Astrocyte (in vitro differentiated cells and primary cell): ENCODE measurements around the gene EPX.

Experiments used
- EZH2 ChIP-seq: IDR thresholded peaks from 2 replicates; pipeline ENCODE4 v1.6.1; 2012; ENCODE audit warnings: mild to moderate bottlenecking, low read length, inconsistent platforms; ENCODE audit not compliant: insufficient read depth
- TF ChIP-seq, protein P1 (sequence below): IDR thresholded peaks from 2 replicates; pipeline ENCODE4 v1.5.1; 2011; ENCODE audit warnings: low read depth, mild to moderate bottlenecking, inconsistent platforms, low read length, moderate library complexity; ENCODE audit not compliant: insufficient read depth

DNA sequence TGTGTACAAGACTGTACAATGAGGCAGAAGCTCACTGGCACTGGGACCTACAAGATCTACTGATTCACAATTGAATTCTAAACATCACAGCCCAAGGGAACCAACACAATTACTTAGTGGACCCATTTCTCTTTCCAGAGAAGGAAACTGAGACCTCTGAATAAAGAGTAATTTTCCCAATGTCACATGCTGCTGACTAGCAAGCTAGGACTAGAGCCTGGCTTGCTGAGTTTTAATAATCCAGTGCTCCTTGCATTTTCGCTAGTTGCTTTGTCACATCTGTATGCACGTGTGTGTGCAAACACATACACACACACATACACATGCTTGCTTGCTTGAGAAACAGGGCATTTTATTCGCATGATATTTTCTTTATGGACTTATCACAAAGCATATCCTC is 42.0 kb downstream of the EPX start:
- TF ChIP-seq, protein P1, sequence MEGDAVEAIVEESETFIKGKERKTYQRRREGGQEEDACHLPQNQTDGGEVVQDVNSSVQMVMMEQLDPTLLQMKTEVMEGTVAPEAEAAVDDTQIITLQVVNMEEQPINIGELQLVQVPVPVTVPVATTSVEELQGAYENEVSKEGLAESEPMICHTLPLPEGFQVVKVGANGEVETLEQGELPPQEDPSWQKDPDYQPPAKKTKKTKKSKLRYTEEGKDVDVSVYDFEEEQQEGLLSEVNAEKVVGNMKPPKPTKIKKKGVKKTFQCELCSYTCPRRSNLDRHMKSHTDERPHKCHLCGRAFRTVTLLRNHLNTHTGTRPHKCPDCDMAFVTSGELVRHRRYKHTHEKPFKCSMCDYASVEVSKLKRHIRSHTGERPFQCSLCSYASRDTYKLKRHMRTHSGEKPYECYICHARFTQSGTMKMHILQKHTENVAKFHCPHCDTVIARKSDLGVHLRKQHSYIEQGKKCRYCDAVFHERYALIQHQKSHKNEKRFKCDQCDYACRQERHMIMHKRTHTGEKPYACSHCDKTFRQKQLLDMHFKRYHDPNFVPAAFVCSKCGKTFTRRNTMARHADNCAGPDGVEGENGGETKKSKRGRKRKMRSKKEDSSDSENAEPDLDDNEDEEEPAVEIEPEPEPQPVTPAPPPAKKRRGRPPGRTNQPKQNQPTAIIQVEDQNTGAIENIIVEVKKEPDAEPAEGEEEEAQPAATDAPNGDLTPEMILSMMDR, result no peak
- TF ChIP-seq EZH2, result no peak
